A549 (cell line): ENCODE results near the gene USP13. TPM values are rescaled to one million over a fixed set of nuclear protein-coding genes. Genes with fewer than 3 reads are reported as not detected.
"Not testable (repeated sequence)": the region's sequence is repeated elsewhere in the genome, so short reads cannot be mapped to it uniquely, and the experiment has no call there.

Experiments
- ATAC-seq, 2 experiments: fragments of 200-7000 bp in 1 of 2; fragments of >200 bp in 1 of 2; cut with Nextera tagmentation in 1 of 2; cut with Tn5 transposase in 1 of 2; 3 replicates each; pipeline versions ENCODE4 v1.8.0 to v1.9.1; 2018 to 2020; ENCODE audit warnings: mild to moderate bottlenecking in 1 of 2, moderate library complexity in 1 of 2
- CTCF ChIA-PET: fragments of 300-600 bp; sonication (Branson Sonifier 250); formaldehyde crosslinking; extraction: SDS; loops from one replicate; lab custom pipeline; 2021; ENCODE audit warnings: antibody characterized with exemption, inconsistent platforms; lab: Yijun Ruan, JAX
- POLR2A ChIA-PET: fragments of 350-600 bp; formaldehyde crosslinking; extraction: SDS; loops from one replicate; lab custom pipeline; 2021; ENCODE audit warnings: antibody characterized with exemption, inconsistent platforms; lab: Yijun Ruan, JAX
- DNase-seq, 2 experiments: peaks; one replicate each; pipeline versions ENCODE4 v3.0.0 to v3.0.0-alpha.2; 2011 to 2016; ENCODE audit warnings: low read depth in 1 of 2, low spot score in 1 of 2
- FAIRE-seq: peaks from 2 replicates; lab custom pipeline; 2011; peaks lifted over from hg19 to GRCh38; lab: Jason Lieb, UNC
- H3K27ac ChIP-seq, 2 experiments: fragments of >200 bp; sonication (Bioruptor Twin); formaldehyde crosslinking; 3 replicates each; pipeline ENCODE4 v1.5.1; 2016 to 2017
- H3K4me1 ChIP-seq: fragments of >200 bp; sonication (Bioruptor Twin); formaldehyde crosslinking; 3 replicates; pipeline ENCODE4 v1.6.1; 2016
- H3K4me2 ChIP-seq: fragments of >200 bp; sonication (Bioruptor Twin); formaldehyde crosslinking; 3 replicates; pipeline ENCODE4 v1.6.1; 2016
- H3K4me3 ChIP-seq: fragments of >200 bp; sonication (Bioruptor Twin); formaldehyde crosslinking; 3 replicates; pipeline ENCODE4 v1.5.1; 2016
- H3K9me3 ChIP-seq: fragments of >200 bp; sonication (Bioruptor Twin); formaldehyde crosslinking; 3 replicates; pipeline ENCODE4 v1.6.1; 2016
- ATOH8 ChIP-seq: fragments of 250-450 bp; sonication (Bioruptor Pico); IDR thresholded peaks from 2 replicates; pipeline ENCODE4 v1.5.0; 2020; ENCODE audit warnings: low read depth, mild to moderate bottlenecking, moderate library complexity
- CBX8 ChIP-seq: fragments of 200-600 bp; sonication (generic); IDR thresholded peaks from 2 replicates; pipeline ENCODE4 v1.6.1; 2016
- CHD2 ChIP-seq: fragments of 150-350 bp; IDR thresholded peaks from 2 replicates; pipeline ENCODE4 v1.6.1; 2014; ENCODE audit warnings: low read length; ENCODE audit not compliant: partially characterized antibody
- CHD4 ChIP-seq: fragments of 200-600 bp; sonication (generic); IDR thresholded peaks from 2 replicates; pipeline ENCODE4 v1.6.1; 2016; ENCODE audit warnings: antibody characterized with exemption, mild to moderate bottlenecking, borderline replicate concordance
- E2F6 ChIP-seq: IDR thresholded peaks from 2 replicates; pipeline ENCODE4 v1.6.1; 2012; ENCODE audit warnings: low read depth, borderline replicate concordance
- EHMT2 ChIP-seq: fragments of 200-600 bp; sonication (generic); IDR thresholded peaks from 2 replicates; pipeline ENCODE4 v1.6.1; 2016; ENCODE audit warnings: antibody characterized with exemption, low read depth, mild to moderate bottlenecking, moderate library complexity
- ELK1 ChIP-seq: fragments of 150-350 bp; IDR thresholded peaks from 2 replicates; pipeline ENCODE4 v1.6.1; 2014; ENCODE audit warnings: low read depth, mild to moderate bottlenecking, low read length
- EP300 ChIP-seq, 2 experiments: fragments of >200 bp; sonication (Bioruptor Twin); formaldehyde crosslinking; IDR thresholded peaks; 2 replicates in 1 of 2; 3 replicates in 1 of 2; pipeline ENCODE4 v1.6.1; 2016 to 2017
- ESRRA ChIP-seq: fragments of 150-350 bp; IDR thresholded peaks from 2 replicates; pipeline ENCODE4 v1.6.1; 2014; ENCODE audit warnings: mild to moderate bottlenecking, low read length, borderline replicate concordance
- GATA3 ChIP-seq: IDR thresholded peaks from 2 replicates; pipeline ENCODE4 v1.6.1; 2012; ENCODE audit warnings: borderline replicate concordance
- HES2 ChIP-seq: fragments of >200 bp; sonication (Bioruptor Twin); formaldehyde crosslinking; IDR thresholded peaks from 2 replicates; pipeline ENCODE4 v1.6.1; 2016
- HMGXB4 ChIP-seq: fragments of 250-450 bp; sonication (Bioruptor Pico); IDR thresholded peaks from 2 replicates; pipeline ENCODE4 v1.5.0; 2021; ENCODE audit warnings: mild to moderate bottlenecking, moderate library complexity, borderline replicate concordance
- HOXB13 ChIP-seq: fragments of 250-450 bp; sonication (Bioruptor Pico); IDR thresholded peaks from 2 replicates; pipeline ENCODE4 v1.5.0; 2020; ENCODE audit warnings: low read depth, mild to moderate bottlenecking, moderate library complexity
- HOXB5 ChIP-seq: fragments of 250-450 bp; sonication (Bioruptor Pico); IDR thresholded peaks from 2 replicates; pipeline ENCODE4 v1.5.0; 2020; ENCODE audit warnings: mild to moderate bottlenecking, moderate library complexity
- KDM1A ChIP-seq: fragments of 200-600 bp; sonication (generic); IDR thresholded peaks from 2 replicates; pipeline ENCODE4 v1.6.1; 2016; ENCODE audit warnings: low read depth, mild to moderate bottlenecking
- MAX ChIP-seq: IDR thresholded peaks from 2 replicates; pipeline ENCODE4 v1.6.1; 2012
- POLR2A ChIP-seq: IDR thresholded peaks from 2 replicates; pipeline ENCODE4 v1.6.1; 2012; ENCODE audit warnings: mild to moderate bottlenecking, low read length
- RAD21 ChIP-seq, 2 experiments: fragments of >200 bp in 1 of 2; sonication (Bioruptor Twin) in 1 of 2; formaldehyde crosslinking in 1 of 2; IDR thresholded peaks in 1 of 2; conservative IDR thresholded peaks in 1 of 2; 2 replicates in 1 of 2; 3 replicates in 1 of 2; pipeline ENCODE4 v1.6.1; 2012 to 2018; ENCODE audit warnings: inconsistent platforms in 1 of 2
- RARB ChIP-seq: fragments of 250-450 bp; sonication (Bioruptor Pico); IDR thresholded peaks from 2 replicates; pipeline ENCODE4 v1.8.0; 2021; ENCODE audit warnings: mild to moderate bottlenecking, moderate library complexity
- RFX5 ChIP-seq: fragments of 450-650 bp; IDR thresholded peaks from 2 replicates; pipeline ENCODE4 v1.7.1; 2014; ENCODE audit warnings: antibody characterized with exemption, mild to moderate bottlenecking, moderate library complexity
- SMC3 ChIP-seq: fragments of >200 bp; sonication (Bioruptor Twin); formaldehyde crosslinking; IDR thresholded peaks from 3 replicates; pipeline ENCODE4 v1.6.1; 2018; ENCODE audit warnings: inconsistent platforms
- TFCP2L1 ChIP-seq: fragments of 250-450 bp; sonication (Bioruptor Pico); IDR thresholded peaks from 2 replicates; pipeline ENCODE4 v1.5.0; 2021; ENCODE audit warnings: mild to moderate bottlenecking
- ZFP36 ChIP-seq: fragments of 450-650 bp; IDR thresholded peaks from 2 replicates; pipeline ENCODE4 v1.6.1; 2014; ENCODE audit warnings: borderline replicate concordance; ENCODE audit not compliant: partially characterized antibody
- ZNF302 ChIP-seq: fragments of 250-450 bp; sonication (Bioruptor Pico); IDR thresholded peaks from 2 replicates; pipeline ENCODE4 v1.9.0; 2021; ENCODE audit warnings: inconsistent platforms, mild to moderate bottlenecking, moderate library complexity
- WGBS: methylation state at CpG from one replicate; pipeline ENCODE4 v1.1.6; 2017; ENCODE audit errors: missing lambda C conversion rate; 5-methylcytosine and 5-hydroxymethylcytosine counted together
- polyA plus RNA-seq, 4 experiments: library from polyadenylated mRNA; depleted of rRNA in 3 of 4; stranded (reverse); fragments of >200 nt; fragmentation: RNase III in 1 of 4; extraction: RNeasy Plus Mini Kit Qiagen cat#74134 plus additional on column Dnase treatment in 1 of 4; gene quantifications; 2 replicates in 3 of 4; 3 replicates in 1 of 4; pipeline ENCODE4 v1.2.3, GENCODE V29; 2011 to 2017

The USP13 gene
- polyA plus RNA-seq, 2 of the 4 experiments (the other 2 are of a cell fraction): 7.5 to 10.2 TPM

- TF ChIP-seq RARB (CRISPR knock-in tag): no peak
- no peak for TF ChIP-seq CBX8
- no peak for TF ChIP-seq TFCP2L1 (CRISPR knock-in tag)
Measured at GRCh38 chr3:179772297-179772696, 119.5 kb downstream of the USP13 start (continued).

GRCh38 chr3:179775416-179776122 is 122.7 kb downstream of the USP13 start:
- FAIRE-seq (no peak), DNase-seq (no peak), ATAC-seq (no peak)
- Histone ChIP-seq H3K4me1 (no peaks in the 10 kb centered on the region), H3K9me3 (no peaks in the 10 kb centered on the region), H3K4me3 (no peak overlapping the region), H3K4me2 (no peak overlapping the region), H3K27ac (no peak overlapping the region)
- TF ChIP-seq ZNF302 (CRISPR knock-in tag): no peak
- 97% methylated on average over 10 of the region's 28 CpGs for WGBS
- POLR2A ChIA-PET: no interaction called here
- CTCF ChIA-PET: no interaction called here

- not testable (repeated sequence) for FAIRE-seq, DNase-seq
Measured at GRCh38 chr3:179782841-179783240, 130.0 kb downstream of the USP13 start.

GRCh38 chr3:179788996-179789395 is 136.2 kb downstream of the USP13 start:
- TF ChIP-seq GATA3 (no peak), SMC3 (no peak), HES2 (no peak), EHMT2 (no peak), E2F6 (no peak), KDM1A (no peak), CHD4 (no peak), HOXB5 (CRISPR knock-in tag) (no peak), ELK1 (no peak), CHD2 (no peak), POLR2A (no peak), ATOH8 (CRISPR knock-in tag) (no peak), RFX5 (no peak), HOXB13 (CRISPR knock-in tag) (no peak), MAX (no peak), EP300 (IDR thresholded peaks at IDR 0.05) (no peak), ESRRA (no peak), ZFP36 (no peak), HMGXB4 (CRISPR knock-in tag) (no peak), RAD21 (conservative IDR thresholded peaks at IDR 0.05 in 1 of 2, IDR thresholded peaks at IDR 0.05 in 1 of 2) (no peak)
- TF ChIP-seq, all 56 proteins: peak for 0
- no peak for FAIRE-seq

More at GRCh38 chr3:179782841-179783240, 130.0 kb downstream of the USP13 start:
- CTCF ChIA-PET, POLR2A ChIA-PET, H3K4me1 ChIP-seq, H3K9me3 ChIP-seq, H3K4me3 ChIP-seq, ATAC-seq, H3K27ac ChIP-seq, H3K4me2 ChIP-seq: not testable (repeated sequence)
- WGBS: 99% methylated on average over 5 of the region's 5 CpGs

More at GRCh38 chr3:179788996-179789395, 136.2 kb downstream of the USP13 start:
- H3K4me3 ChIP-seq: no peak overlapping the region
- 100% methylated on average over 1 of the region's 1 CpG for WGBS
- H3K4me2 ChIP-seq: no peak overlapping the region
- DNase-seq: no peak
- no peaks in the 10 kb centered on the region for H3K9me3 ChIP-seq
- CTCF ChIA-PET: no interaction called here
- ATAC-seq: no peak
- H3K4me1 ChIP-seq: no peaks in the 10 kb centered on the region
- H3K27ac ChIP-seq: no peak overlapping the region
- POLR2A ChIA-PET: no interaction called here
